Central memory CD8-positive, alpha-beta T cell (primary cell): ENCODE measurements around the gene TACR2.

Source experiments
- ATAC-seq: fragments of 150-1000 bp; cut with Tn5 transposase; replicated peaks from 2 replicates; pipeline ENCODE4 v1.10.0; 2022; ENCODE audit warnings: mild to moderate bottlenecking, moderate FRiP score, moderate number of reproducible peaks; ENCODE audit not compliant: poor library complexity, severe bottlenecking; ENCODE audit errors: extremely low read depth
- DNase-seq, 2 donors: peaks; one replicate each; pipeline ENCODE4 v3.0.0; 2021; ENCODE audit warnings: low spot score in 2 of 2
- H3K27ac Mint-ChIP-seq: one replicate; pipeline ENCODE4 v1.8.0; 2022; ENCODE audit warnings: low read depth, mild to moderate bottlenecking, moderate library complexity, mixed read lengths
- H3K27me3 Mint-ChIP-seq: one replicate; pipeline ENCODE4 v1.8.0; 2022; ENCODE audit warnings: mixed read lengths
- H3K36me3 Mint-ChIP-seq: one replicate; pipeline ENCODE4 v1.8.0; 2022; ENCODE audit warnings: mild to moderate bottlenecking, moderate library complexity, mixed read lengths; ENCODE audit not compliant: insufficient read depth
- H3K4me1 Mint-ChIP-seq: one replicate; pipeline ENCODE4 v1.8.0; 2022; ENCODE audit warnings: mixed read lengths
- H3K4me3 Mint-ChIP-seq: one replicate; pipeline ENCODE4 v1.8.0; 2022; ENCODE audit warnings: mild to moderate bottlenecking, moderate library complexity, mixed read lengths
- H3K9me3 Mint-ChIP-seq: one replicate; pipeline ENCODE4 v1.8.0; 2022; ENCODE audit warnings: mixed read lengths

TACR2 gene

GRCh38 chr10:69411476-69411875 is 5.2 kb downstream of the TACR2 start:
- H3K27ac Mint-ChIP-seq = no peak overlapping the region
- peaks cover 4% of the 10 kb centered on the region for H3K36me3 Mint-ChIP-seq
- peaks cover 10% of the 10 kb centered on the region for H3K27me3 Mint-ChIP-seq
- H3K9me3 Mint-ChIP-seq = no peaks in the 10 kb centered on the region
- DNase-seq (no peak), ATAC-seq (no peak)
- H3K4me3 Mint-ChIP-seq = no peak overlapping the region
- peaks cover 19% of the 10 kb centered on the region for H3K4me1 Mint-ChIP-seq

- H3K27ac Mint-ChIP-seq = no peak overlapping the region
- H3K4me3 Mint-ChIP-seq = no peak overlapping the region
- no peak for DNase-seq
- no peaks in the 10 kb centered on the region for H3K9me3 Mint-ChIP-seq
- ATAC-seq = no peak
- H3K36me3 Mint-ChIP-seq = peaks cover 4% of the 10 kb centered on the region
- H3K27me3 Mint-ChIP-seq = peaks cover 3% of the 10 kb centered on the region
- peaks cover 21% of the 10 kb centered on the region for H3K4me1 Mint-ChIP-seq
Measured at GRCh38 chr10:69410487-69410886, 6.2 kb downstream of the TACR2 start.

GRCh38 chr10:69409968-69410367 is 6.8 kb downstream of the TACR2 start:
- H3K9me3 Mint-ChIP-seq = no peaks in the 10 kb centered on the region
- ATAC-seq (no peak), DNase-seq (no peak)
- H3K36me3 Mint-ChIP-seq = peaks cover 4% of the 10 kb centered on the region
- peaks cover 21% of the 10 kb centered on the region for H3K4me1 Mint-ChIP-seq
- H3K27ac Mint-ChIP-seq = no peak overlapping the region
- no peak overlapping the region for H3K4me3 Mint-ChIP-seq
- H3K27me3 Mint-ChIP-seq = no peaks in the 10 kb centered on the region

- Mint-ChIP-seq H3K36me3 (peaks cover 4% of the 10 kb centered on the region), H3K27me3 (no peaks in the 10 kb centered on the region), H3K9me3 (no peaks in the 10 kb centered on the region), H3K27ac (peak overlapping the region; percentile 71), H3K4me1 (peaks cover 21% of the 10 kb centered on the region), H3K4me3 (peak overlapping the region; percentile 43)
- DNase-seq = no peak
- no peak for ATAC-seq
Measured at GRCh38 chr10:69409176-69409495, 7.6 kb downstream of the TACR2 start.

- Mint-ChIP-seq H3K27ac (peak overlapping the region; percentile 71), H3K27me3 (no peaks in the 10 kb centered on the region), H3K9me3 (no peaks in the 10 kb centered on the region), H3K36me3 (peaks cover 4% of the 10 kb centered on the region), H3K4me3 (peak overlapping the region; percentile 43), H3K4me1 (peaks cover 21% of the 10 kb centered on the region)
- ATAC-seq (peak; percentile 95), DNase-seq (peak; percentile 80 to 82)
Measured at GRCh38 chr10:69408318-69409175, 8.2 kb downstream of the TACR2 start.

- DNase-seq (no peak), ATAC-seq (no peak)
- Mint-ChIP-seq H3K36me3 (peaks cover 7% of the 10 kb centered on the region), H3K4me1 (peaks cover 21% of the 10 kb centered on the region), H3K9me3 (no peaks in the 10 kb centered on the region), H3K27me3 (no peaks in the 10 kb centered on the region), H3K4me3 (no peak overlapping the region), H3K27ac (peak overlapping the region; percentile 71)
Measured at GRCh38 chr10:69407621-69408301, 9.0 kb downstream of the TACR2 start.

- no peaks in the 10 kb centered on the region for H3K9me3 Mint-ChIP-seq
- peaks cover 11% of the 10 kb centered on the region for H3K36me3 Mint-ChIP-seq
- DNase-seq = no peak
- peak overlapping the region; percentile 41 for H3K27ac Mint-ChIP-seq
- H3K27me3 Mint-ChIP-seq = no peaks in the 10 kb centered on the region
- H3K4me3 Mint-ChIP-seq = no peak overlapping the region
- no peak for ATAC-seq
- peaks cover 21% of the 10 kb centered on the region for H3K4me1 Mint-ChIP-seq
Measured at GRCh38 chr10:69406816-69407580, 9.7 kb downstream of the TACR2 start.

GRCh38 chr10:69406302-69406811 is 10.4 kb downstream of the TACR2 start:
- DNase-seq (no peak), ATAC-seq (no peak)
- Mint-ChIP-seq H3K4me1 (peaks cover 21% of the 10 kb centered on the region), H3K4me3 (no peak overlapping the region), H3K9me3 (no peaks in the 10 kb centered on the region), H3K27me3 (no peaks in the 10 kb centered on the region), H3K27ac (no peak overlapping the region), H3K36me3 (peaks cover 13% of the 10 kb centered on the region)

GRCh38 chr10:69405221-69405620 is 11.5 kb downstream of the TACR2 start:
- Mint-ChIP-seq H3K27me3 (no peaks in the 10 kb centered on the region), H3K4me1 (peaks cover 21% of the 10 kb centered on the region), H3K4me3 (no peak overlapping the region), H3K36me3 (peaks cover 19% of the 10 kb centered on the region), H3K9me3 (no peaks in the 10 kb centered on the region), H3K27ac (no peak overlapping the region)
- DNase-seq (no peak), ATAC-seq (no peak)

- no peak for DNase-seq
- peaks cover 21% of the 10 kb centered on the region for H3K36me3 Mint-ChIP-seq
- no peak for ATAC-seq
- no peaks in the 10 kb centered on the region for H3K27me3 Mint-ChIP-seq
- no peak overlapping the region for H3K27ac Mint-ChIP-seq
- H3K4me3 Mint-ChIP-seq = no peak overlapping the region
- no peaks in the 10 kb centered on the region for H3K9me3 Mint-ChIP-seq
- peaks cover 21% of the 10 kb centered on the region for H3K4me1 Mint-ChIP-seq
Measured at GRCh38 chr10:69404786-69405185, 11.9 kb downstream of the TACR2 start.

GRCh38 chr10:69403519-69403918 is 13.2 kb downstream of the TACR2 start:
- Mint-ChIP-seq H3K9me3 (no peaks in the 10 kb centered on the region), H3K4me3 (no peak overlapping the region), H3K27me3 (no peaks in the 10 kb centered on the region), H3K36me3 (peaks cover 23% of the 10 kb centered on the region), H3K4me1 (peaks cover 16% of the 10 kb centered on the region), H3K27ac (no peak overlapping the region)
- ATAC-seq (no peak), DNase-seq (no peak)

GRCh38 chr10:69403066-69403465 is 13.7 kb downstream of the TACR2 start:
- peaks cover 22% of the 10 kb centered on the region for H3K36me3 Mint-ChIP-seq
- H3K4me1 Mint-ChIP-seq = peaks cover 11% of the 10 kb centered on the region
- no peak for ATAC-seq
- no peaks in the 10 kb centered on the region for H3K9me3 Mint-ChIP-seq
- DNase-seq = no peak
- H3K27ac Mint-ChIP-seq = no peak overlapping the region
- no peaks in the 10 kb centered on the region for H3K27me3 Mint-ChIP-seq
- H3K4me3 Mint-ChIP-seq = no peak overlapping the region
